ENCODE results near the gene PDF. TPM values are rescaled to one million over a fixed set of nuclear protein-coding genes. Genes with fewer than 3 reads are reported as not detected.
"Not testable (repeated sequence)": the region's sequence is repeated elsewhere in the genome, so short reads cannot be mapped to it uniquely, and the experiment has no call there.

The PDF gene, protein sequence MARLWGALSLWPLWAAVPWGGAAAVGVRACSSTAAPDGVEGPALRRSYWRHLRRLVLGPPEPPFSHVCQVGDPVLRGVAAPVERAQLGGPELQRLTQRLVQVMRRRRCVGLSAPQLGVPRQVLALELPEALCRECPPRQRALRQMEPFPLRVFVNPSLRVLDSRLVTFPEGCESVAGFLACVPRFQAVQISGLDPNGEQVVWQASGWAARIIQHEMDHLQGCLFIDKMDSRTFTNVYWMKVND
- polyA plus RNA-seq (ENCODE audit: insufficient read length in 12 of 12): 1 to 10 TPM in 10 of 12 donors, not detected in 2; 1.6 to 4.1 (median 2.7) TPM
- long read RNA-seq, donor 1, transcript PDF-201 (2 exons, 1,158 nt): major isoform, 9 of 9 reads
- long read RNA-seq, donor 1, partial matches to known transcripts: 0 of 9 reads
- long read RNA-seq, donor 1, other reads (novel, unspliced or antisense): 0 of 9 reads
- long read RNA-seq, donor 2, partial matches to known transcripts: 0 of 2 reads
- long read RNA-seq, donor 2, other reads (novel, unspliced or antisense): 0 of 2 reads
- long read RNA-seq, donor 3, partial matches to known transcripts: 0 of 2 reads
- long read RNA-seq, donor 3, other reads (novel, unspliced or antisense): 0 of 2 reads
- long read RNA-seq, donor 4: 0 reads
- long read RNA-seq, donor 5, partial matches to known transcripts: 0 of 2 reads
- long read RNA-seq, donor 5, other reads (novel, unspliced or antisense): 0 of 2 reads
- long read RNA-seq, donor 6, partial matches to known transcripts: 0 of 3 reads
- long read RNA-seq, donor 6, other reads (novel, unspliced or antisense): 0 of 3 reads
- long read RNA-seq, donor 7, transcript PDF-201 (2 exons, 1,158 nt): major isoform, 5 of 5 reads
- long read RNA-seq, donor 7, partial matches to known transcripts: 0 of 5 reads
- long read RNA-seq, donor 7, other reads (novel, unspliced or antisense): 0 of 5 reads
- long read RNA-seq, donor 8, transcript PDF-201 (2 exons, 1,158 nt): major isoform, 7 of 7 reads
- long read RNA-seq, donor 8, partial matches to known transcripts: 0 of 7 reads
- long read RNA-seq, donor 8, other reads (novel, unspliced or antisense): 0 of 7 reads
- long read RNA-seq, donor 9, partial matches to known transcripts: 0 of 4 reads
- long read RNA-seq, donor 9, other reads (novel, unspliced or antisense): 0 of 4 reads
- long read RNA-seq, donor 10, partial matches to known transcripts: 0 of 2 reads
- long read RNA-seq, donor 10, other reads (novel, unspliced or antisense): 0 of 2 reads
- long read RNA-seq, donor 11, partial matches to known transcripts: 0 of 1 reads
- long read RNA-seq, donor 11, other reads (novel, unspliced or antisense): 0 of 1 reads

DNA sequence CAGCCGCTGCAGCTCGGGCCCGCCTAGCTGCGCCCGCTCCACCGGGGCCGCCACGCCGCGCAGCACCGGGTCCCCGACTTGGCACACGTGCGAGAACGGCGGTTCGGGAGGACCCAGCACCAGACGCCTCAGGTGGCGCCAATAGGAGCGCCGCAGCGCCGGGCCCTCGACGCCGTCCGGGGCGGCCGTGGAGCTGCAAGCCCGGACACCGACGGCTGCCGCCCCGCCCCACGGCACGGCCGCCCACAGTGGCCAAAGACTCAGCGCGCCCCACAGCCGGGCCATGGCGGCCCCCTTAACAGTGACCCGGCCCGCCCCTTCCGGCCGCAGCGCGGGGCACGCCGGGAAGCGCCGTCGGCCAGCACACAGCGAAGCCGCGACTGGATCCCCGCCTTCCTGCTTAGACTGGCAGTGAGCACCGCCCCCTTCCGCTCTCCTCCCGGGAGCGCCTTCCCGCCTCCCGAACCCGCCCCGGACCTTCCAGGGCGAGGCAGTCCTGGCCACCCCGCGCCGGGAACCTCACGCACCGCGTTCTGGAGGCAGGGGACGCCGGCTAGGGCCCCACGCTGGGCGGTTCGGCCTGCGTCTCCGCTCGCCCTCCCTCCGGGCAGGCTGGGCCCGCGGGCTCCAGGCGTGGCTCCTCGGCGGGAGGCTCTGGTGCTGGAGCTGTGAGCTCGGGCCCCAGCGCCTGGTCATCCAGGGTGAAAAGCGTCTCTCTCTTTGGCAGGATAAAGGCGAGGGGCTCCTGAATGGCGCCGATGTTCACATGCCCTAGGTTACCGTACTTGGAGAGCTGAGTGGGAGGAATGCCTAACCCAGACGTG lies at the start of gene PDF:
PDF (minus strand) TSS at position 303 of the 824 bp plus-strand sequence; CDS start at position 285, 18 bp downstream.
- DNase-seq: peak; percentile 92

DNA sequence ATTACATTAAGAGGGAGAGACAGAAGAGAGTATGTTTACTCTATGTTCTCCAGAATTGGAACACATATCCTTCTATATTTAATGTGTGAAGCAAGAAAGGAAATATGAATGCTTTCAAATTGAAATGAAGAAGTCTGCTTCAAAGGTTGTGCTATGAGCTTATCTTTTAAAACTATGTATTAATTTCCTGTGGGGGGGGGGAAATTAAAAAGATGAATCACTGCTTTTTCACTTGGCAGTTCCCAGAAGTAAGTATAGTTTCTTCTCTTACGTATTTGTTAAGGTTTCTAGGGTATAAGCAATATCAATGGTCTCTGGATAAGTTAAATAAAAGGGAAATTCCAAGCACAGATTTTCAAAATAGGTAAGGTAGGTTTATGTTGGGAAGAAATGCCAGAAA lies 48.4 kb upstream of the PDF start:
- DNase-seq: no peak

DNA sequence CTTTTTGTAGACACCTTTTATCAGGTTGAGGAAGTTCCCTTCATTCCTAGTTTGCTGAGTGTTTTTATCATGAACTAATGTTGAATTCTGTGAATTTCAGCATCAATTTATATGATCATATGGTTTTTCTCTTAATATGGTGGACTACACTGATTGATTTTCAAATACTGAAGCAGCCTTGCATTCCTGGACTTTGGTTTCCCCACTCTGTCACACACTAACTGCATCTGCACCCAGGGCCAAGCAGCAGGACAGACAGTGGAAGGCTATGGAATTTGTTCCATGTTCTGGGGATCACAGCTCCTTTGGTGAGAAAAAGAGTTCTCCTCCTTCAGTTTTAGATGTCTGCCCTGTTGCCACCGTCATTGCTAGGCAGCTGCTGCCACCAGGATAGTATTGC lies 47.6 kb upstream of the PDF start:
- no peak for DNase-seq

DNA sequence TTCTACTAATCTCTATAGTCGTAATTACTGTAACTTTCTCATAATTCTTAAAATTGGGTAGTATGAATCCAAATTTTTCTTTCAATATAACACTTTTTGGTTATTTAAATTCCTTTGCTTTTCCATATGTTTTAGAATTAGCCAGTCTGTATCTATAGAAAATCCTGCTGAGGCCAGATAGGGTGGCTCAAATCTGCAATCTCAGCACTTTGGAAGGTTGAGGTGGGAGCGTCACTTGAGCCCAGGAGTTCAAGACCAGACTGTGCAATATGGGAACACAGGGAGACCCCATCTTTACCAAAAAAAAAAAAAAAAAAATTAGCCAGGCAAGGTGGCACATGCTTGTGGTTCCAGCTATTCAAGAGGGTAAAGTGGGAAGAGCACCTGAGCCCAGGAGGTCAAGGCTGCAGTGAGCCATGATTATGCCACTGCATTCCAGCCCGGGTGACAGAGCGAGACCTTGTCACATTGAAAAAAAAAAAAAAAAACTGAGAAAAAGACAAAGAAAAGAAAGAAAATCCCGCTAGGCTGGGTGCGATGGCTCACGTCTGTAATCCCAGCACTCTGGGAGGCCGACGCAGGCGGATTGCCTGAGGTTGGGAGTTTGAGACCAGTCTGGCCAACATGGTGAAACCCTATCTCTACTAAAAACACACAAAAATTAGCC lies 46.1 kb upstream of the PDF start:
- DNase-seq: no peak

DNA sequence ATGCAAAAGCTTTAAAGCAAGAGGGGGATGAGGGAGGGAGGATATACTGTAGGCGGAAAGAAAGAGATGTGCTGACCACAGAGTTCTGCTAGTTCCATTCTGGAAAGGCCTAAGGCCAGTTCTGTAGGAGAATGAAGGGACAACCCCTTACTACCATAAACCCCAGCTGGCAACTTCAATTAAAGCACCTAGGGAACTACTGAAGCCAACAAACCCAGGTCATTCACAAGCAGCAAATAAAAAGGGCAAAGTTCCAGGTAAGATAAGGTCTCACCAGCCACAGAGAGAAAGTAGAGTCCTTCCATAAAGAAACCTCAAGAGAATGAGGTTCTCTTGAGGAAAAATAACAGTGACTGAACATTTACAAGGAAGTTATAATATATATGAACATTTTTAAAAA lies 42.6 kb upstream of the PDF start:
- DNase-seq: no peak

DNA sequence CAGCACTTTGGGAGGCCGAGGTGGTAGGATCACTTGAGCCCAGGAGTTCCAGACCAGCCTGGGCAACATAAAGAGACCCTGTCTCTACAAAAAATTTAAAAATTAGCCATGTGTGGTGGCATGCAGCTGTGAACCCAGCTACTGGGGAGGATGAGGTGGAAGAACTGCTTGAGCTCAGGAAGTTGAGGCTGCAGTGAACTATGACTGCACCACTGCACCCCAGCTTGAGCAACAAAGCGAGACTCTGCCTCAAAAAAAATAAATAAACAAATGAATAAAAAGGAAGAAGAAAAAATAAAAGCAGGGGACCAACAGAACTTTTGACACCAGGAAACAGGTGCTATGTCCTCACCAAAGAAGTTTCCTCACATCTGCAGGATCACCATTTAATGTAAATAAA lies 41.2 kb upstream of the PDF start:
- DNase-seq: no peak

DNA sequence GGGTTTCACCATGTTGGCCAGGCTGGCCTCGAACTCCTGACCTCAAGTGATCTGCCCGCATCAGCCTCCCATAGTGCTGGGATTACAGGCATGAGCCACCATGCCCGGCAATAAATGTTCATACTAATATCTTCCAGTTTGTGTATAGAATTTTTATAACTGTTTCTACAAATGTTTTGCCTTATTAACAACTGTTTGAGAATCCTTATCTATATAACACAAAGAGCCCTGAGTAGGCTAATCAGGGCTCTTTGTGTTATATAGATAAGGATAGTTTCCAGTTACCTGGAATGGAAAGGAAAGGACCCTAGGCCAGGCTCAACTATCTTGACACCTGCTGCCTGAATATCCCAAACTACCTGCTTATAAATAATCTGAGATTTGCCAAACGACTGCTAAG lies 38.5 kb upstream of the PDF start:
- no peak for DNase-seq

DNA sequence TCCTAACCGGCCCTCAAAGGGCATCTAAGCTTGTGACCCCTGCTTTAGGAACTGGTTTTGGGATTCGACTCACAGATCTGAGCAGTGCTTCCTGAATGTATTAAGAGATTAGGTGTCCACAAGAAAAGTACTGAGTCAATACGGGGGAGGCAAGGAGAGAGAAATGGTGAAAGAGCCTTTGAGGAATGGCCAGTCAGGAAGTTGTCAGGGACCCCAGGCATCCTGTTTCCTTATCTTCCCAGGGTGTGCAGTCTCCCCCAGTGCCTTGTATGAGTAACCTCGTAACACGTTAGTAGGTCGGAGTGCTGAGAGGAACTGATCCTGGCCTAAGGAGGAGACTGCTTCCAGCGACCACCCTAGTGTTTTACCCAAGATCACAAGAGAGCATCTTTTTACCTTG lies 37.6 kb upstream of the PDF start:
- no peak for DNase-seq

DNA sequence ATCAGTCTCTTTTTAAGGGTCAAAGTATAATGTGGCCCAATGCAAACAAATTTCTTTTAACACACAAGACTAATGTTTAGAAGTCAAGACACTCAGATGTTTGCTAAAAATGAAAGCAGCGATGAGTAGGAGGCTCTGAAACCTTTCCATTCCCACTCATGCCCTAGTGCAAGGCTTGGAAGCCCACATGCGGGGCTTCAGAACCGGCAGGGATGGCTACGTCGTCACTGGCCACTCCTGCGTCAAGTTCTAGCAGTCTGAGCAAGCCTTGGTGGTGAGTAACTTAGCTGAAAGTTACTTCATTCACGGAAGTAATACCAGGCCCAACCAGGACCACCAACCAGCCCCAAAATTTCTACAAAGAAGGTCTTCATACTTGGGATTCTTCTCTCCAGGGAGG lies 36.0 kb upstream of the PDF start:
- no peak for DNase-seq

DNA sequence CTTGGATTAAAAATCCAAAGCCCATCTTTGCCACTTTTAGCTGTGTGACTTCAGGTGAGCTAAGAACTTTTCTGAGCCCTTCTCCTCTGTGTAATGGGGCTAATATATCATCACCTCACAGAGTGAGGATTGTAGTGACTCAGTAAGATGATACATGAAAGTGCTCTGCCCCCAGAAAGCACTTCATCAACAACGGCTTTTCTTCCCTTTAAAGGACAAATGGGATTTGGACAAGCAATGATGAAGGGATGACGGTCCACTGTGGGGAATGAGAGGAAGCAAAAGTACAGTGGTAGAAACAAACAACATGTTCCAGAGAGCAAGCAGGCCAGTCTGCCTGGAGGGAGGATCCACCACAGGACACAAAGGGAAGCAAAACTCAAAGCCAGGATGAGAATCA lies 35.5 kb upstream of the PDF start:
- DNase-seq: no peak

DNA sequence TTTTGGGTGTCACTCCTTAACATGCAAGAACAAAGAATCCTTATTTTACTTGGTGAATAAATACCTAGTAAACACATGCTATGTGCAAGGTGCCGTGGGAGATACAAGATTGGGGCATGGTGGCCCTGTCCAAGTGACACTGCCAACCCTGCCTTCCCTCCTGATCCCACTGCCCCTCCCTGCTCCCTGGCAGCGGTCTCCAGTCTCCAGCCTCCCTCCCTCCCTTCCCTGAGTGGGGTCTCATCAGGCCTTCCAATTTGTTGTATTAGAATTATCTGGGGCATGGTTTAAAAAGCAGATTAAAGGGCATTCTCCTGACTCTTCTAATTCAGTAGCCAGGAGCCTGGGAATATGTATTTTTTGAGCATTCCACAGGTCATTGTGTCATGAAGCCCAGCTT lies 33.7 kb upstream of the PDF start:
- no peak for DNase-seq

DNA sequence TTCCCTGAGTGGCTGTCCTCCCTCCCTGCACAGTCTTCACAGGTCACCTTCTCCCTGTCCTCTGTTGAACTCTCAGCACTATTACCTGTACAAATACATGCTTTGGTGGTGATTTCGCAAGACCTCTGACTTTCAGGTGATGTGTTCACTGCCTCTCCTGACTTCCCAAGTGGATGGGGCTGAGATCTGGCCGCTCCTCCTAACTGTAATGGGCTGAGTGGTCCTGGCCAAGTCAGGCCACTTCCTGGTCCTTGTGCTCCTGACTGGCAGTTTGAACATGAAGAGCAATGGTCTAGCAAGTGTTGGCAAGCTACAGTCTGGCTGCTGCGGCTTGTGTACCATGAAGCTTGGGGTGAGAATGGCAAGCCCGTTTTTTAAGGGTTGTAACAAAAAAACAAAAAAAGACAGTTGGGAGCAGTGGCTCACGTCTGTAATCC lies 32.9 kb upstream of the PDF start:
- DNase-seq: no peak

DNA sequence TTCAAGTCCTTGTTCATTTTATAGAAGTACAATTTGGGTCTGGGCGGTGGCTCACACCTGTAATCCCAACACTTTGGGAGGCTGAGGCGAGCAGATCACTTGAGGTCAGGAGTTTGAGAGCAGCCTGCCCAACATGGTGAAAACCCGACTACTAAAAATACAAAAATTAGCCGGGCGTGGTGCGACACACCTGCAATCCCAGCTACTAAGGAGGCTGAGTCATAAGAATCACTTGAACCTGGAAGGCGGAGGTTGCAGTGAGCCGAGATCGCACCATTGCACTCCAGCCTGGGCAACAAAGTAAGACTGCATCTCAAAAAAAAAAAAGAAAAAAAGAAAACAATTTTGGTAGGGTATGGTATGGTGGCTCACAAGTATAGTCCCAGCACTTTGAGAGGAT lies 29.7 kb upstream of the PDF start:
- not testable (repeated sequence) for DNase-seq

DNA sequence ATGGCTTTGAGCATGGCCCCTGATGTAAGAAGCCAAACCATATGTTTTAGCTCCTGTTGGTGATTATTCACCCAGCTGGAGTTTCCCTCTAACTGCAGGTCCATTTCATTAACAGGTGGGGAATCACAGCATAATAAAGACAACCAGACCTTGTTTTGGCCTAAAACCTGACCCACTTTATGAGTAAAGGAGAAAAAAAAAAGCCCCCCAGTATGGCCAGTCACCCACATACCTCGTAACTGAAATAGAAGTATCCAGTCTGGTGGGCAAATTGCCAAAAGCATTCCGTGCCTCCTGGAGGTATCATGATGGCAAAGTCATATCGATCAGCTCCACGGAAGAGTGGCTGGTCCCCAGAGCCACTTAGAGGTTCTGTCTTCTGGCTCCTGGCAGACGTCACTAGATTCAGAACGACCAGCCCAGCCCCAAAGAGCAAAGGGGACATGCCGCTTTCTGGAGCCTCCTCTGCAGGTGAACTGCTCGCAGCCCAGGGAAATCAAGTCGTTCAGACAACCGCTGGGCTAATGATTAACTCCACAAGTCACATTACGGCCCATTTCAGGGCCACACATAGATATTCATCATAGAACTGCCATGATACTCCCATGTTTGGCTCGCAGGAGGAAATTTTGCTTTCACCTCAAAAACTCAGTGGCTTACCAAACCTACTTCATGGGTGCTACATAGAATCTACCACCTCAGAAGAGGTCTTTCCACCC lies 21.1 kb upstream of the PDF start, which contains the start of gene TMED6:
TMED6 (minus strand) TSS at position 478 of the 719 bp plus-strand sequence; CDS start at position 445, 33 bp downstream.
- DNase-seq: no peak

DNA sequence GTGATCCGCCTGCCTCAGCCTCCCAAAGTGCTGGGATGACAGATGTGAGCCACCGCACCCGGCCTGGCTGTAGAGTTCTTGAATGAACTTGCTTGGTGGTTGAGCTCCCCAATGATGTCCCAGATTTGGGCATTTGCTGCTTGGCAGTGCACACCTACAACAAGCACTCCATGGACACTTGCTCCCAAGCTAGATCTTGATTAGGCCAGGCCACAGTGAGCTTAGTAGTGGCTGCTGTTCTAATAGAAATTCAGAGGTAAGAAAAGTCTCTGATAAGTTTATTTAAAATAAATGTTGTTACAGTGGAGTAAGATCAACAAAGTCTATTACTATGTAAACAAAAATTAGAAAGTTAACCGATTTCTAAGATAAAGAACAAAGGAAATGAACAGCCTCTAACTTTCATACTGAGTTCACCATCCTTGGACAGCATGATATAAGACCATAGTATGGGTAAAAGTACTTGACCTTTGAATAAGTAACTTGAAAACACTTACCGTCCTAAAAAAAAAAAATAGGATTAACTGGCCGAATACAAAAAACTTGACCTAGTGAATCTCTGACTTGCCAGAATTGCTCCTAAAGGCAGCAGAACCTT lies 20.2 kb upstream of the PDF start:
- no peak for DNase-seq

DNA sequence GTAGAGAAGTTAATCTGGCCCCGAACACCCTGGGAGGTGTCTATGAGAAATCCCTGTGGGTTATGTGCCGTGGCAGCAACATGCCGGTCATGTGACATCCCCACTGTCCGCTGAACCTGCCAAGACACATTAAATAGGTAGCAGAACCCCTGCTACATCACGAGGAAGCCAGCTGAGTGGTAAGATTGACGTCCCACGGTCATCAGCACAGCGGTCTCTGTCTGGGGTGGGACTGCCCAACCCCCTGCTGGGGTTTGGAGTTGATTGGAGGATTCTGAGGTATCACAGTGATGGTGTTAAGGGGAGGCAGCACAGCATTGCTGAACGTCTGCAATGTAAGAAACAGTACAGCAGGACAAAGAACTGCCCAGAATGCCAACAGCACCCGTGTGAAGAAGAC lies 19.1 kb upstream of the PDF start:
- no peak for DNase-seq

DNA sequence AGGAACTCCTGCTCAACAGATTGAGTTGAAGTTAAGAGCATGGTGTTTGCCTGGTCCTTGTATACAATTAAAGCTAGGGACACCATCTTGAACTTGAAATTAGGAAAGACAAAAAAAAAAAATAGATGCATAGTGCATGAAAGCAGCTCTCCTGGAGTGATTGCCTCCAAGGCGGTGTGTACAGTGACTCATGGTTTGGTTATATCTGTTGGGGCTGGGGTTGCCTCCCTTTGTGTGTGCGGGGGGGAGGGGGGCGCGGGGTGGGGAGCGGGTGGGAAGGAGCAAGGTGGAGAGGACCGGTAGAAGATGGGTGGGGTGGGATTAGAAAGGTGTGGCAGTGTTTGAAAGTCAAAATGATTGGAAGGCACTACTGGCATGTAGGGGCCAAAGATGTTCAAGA lies 17.8 kb upstream of the PDF start:
- no peak for DNase-seq

DNA sequence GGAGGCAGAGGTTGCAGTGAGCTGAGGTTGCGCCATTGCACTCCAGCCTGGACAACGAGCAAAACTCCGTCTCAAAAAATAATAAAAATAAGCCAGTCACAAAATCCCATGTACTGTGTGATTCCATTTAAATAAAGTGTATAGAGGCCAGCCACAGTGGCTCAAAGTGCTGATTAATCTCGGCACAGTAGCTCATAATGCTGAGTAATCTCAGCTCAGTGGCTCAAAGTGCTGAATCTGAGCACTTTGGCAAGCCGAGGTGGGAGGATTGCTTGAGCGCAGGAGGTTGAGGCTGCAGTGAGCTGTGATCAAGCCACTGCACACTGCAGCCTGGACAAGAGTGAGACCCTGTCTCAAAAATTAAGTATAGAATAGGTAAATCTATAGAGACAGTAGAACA lies 16.3 kb upstream of the PDF start:
- DNase-seq: no peak

DNA sequence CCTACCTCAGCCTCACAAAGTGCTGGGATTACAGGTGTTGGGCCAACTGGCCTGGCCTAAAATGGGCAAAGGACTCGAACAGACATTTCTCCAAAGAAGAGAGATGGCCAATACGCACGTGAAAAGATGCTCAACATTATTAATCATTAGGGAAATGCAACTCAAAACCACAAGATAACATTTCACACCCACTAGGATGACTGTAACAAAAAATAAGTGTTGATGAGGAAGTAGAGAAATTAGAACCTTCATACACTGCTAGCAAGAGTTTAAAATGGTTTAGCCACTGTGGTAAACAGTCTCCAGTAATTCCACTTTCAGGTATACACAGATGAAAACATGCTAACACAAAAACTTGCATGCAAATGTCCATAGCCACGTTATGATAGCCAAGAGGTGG lies 15.5 kb upstream of the PDF start:
- no peak for DNase-seq

All from muscle of arm (tissue), 14 donors.